Fibroblast of peridontal ligament (primary cell): ENCODE data around the gene PLA2R1.
A peak's percentile ranks its signal among the peaks of the same experiment; 100 is the strongest.
"Not testable (repeated sequence)": the region's sequence is repeated elsewhere in the genome, so short reads cannot be mapped to it uniquely, and the experiment has no call there.

Source experiments
- DNase-seq: peaks from one replicate; pipeline ENCODE4 v3.0.0-alpha.2; 2010; ENCODE audit errors: extremely low read depth

Gene PLA2R1

DNA sequence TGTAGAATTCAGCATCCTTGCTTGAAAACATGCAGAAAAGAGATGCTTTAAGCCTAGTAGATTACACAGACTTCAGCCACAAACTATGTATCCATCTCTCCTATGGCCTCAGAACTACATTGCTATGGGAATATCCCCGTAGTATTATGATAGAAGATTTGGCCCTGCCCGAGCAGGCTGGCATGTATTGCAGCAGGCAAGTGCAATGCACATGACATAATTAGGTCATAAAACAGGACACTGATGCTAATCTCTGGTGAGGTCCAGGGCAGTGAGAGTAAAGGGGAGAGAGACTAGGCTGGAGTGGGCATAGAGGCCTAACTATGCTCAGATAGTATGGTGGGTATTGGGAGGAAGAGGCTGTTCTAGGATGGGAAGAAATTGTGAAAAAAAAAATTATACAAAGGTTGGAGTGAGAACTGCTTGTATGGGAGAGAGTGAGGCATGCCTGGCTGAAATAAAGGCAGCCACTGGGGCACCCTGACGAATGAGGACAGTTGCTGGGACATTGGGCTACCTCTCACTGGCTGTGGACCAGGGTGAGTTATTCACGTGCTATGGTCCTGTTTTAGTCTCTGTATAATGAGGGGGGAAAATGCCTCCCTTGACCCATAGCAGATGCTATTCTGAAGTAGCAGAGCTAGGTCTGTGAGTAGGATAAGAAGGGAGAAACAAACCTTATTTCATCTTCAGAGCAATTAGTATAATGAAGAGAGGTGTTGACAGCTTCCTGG lies 1.6 kb upstream of the PLA2R1 start:
- no peak for DNase-seq

DNA sequence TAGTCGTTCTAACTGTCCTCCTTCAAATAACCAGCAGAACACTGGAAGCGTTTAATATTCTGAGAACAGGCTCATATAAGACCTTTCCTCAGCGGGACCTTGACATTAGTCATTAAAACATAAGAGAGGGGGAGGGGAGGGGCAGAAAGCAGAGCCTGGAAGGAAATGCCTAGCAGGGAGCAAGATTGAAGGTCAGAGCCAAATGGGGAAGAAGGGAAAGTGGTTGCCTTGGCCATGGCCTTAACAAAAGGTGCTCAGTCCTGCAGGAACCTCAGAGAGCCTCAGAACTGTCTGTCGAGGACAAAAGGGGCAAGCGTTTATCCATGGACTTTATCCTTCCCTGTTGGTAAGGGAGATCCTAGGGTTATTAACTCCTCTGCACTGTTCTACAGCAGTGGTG lies 856 bp upstream of the PLA2R1 start:
- DNase-seq: no peak

DNA sequence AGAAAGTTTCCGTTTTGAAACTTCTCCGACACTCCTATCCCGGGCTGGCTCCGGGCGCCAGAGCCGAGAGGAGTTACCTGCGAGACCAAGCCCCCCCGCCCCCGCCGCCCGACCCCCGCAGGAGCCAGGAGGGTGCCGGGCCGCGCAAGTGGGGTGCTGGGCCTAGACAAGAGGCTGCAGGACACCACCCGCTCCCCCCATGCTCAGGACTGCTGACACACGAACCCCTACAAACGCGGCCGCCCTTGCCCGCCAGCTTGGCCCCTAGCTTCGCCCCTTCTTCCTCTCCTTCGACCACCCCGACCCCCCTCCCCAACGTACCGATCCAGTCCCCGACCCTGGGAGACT lies 497 bp downstream of the PLA2R1 start:
- DNase-seq: no peak

- DNase-seq: no peak
Measured at GRCh38 chr2:160061533-160061932, 882 bp downstream of the PLA2R1 start.

- no peak for DNase-seq
Measured at GRCh38 chr2:160060297-160060696, 2.1 kb downstream of the PLA2R1 start.

DNA sequence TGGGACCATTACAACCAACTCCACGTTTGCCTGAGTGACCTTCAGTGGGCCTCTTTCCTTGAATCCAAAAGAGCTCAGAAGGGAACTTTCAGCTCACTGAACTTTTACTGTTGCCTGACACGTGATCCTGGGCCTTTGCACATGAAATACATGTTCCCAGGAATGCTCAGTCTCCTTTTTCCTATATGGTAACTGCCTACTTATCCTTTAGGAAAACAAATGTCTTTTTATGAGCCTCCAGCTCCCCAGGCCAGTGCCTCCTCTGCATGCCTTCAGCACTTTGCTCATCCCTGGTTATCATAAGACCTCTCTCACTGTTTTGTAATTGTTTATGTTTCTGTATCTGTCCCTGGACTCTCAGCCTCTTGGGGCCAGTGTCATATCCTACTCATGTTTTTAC lies 5.1 kb downstream of the PLA2R1 start:
- no peak for DNase-seq

- no peak for DNase-seq
Measured at GRCh38 chr2:160055726-160056108, 6.7 kb downstream of the PLA2R1 start.

- DNase-seq: peak; percentile 44
Measured at GRCh38 chr2:160054984-160055725, 7.3 kb downstream of the PLA2R1 start.

- no peak for DNase-seq
Measured at GRCh38 chr2:160053946-160054345, 8.5 kb downstream of the PLA2R1 start.

- no peak for DNase-seq
Measured at GRCh38 chr2:160052531-160052930, 9.9 kb downstream of the PLA2R1 start.

DNA sequence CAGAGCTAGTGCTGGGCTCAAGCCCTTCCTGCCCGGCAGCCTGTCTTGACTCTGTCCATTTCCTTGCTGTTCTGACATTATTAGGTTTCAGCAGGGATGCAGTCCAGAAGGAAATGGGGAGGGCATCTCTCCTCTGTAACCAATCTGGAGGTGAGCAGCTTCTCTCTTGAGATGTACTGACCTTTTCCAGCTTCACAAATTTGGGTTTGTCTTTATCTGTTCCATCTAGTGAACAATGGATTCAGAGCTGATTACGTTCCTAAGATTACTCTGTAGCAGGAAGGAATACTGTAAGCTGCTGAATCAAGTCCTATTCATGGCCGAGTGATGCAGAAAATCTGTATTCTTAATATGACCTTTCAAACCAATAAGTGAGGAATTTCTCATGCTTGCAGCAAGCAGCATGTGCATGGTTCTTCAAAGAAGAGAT lies 11.0 kb downstream of the PLA2R1 start:
- DNase-seq: peak; percentile 28

DNA sequence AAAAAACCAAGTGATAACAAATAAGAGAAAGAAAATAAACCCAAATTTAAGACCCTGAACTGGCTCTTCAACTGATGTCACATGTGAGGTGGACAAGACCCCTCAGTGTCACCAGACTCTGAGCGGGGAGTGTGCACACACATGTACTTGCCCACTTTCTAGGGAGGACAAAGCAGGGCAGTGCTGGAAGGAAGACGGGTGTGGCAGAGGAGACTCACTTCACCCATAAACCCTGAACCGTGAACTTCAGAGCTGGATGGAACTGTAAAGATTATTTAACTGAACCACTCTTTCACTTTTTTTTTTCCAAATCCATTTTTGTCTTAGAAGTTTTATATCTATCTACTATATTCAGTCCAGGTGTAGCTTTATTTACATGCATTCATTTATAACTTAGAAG lies 12.3 kb downstream of the PLA2R1 start:
- DNase-seq: no peak

GRCh38 chr2:160045703-160046210 lies 16.7 kb downstream of the PLA2R1 start:
- no peak for DNase-seq

DNA sequence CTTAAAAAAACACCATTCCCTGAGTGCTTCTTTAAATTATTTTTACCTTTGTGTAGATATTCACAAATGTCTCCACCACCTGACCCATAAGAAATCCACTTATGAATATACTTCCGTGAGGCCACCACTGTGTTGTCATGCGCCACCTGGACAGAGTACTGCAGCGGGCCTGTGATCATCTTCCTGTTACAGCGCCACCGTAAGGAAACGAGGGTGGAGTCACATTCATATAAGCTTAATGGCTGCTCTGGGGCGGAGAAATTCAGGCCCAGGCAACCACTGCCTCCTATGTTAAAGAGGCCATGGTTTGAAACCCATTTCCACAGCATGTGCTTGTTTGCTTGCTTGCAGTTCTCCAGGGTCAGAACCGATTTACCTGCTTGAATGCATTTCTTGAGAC lies 17.7 kb downstream of the PLA2R1 start:
- no peak for DNase-seq

DNA sequence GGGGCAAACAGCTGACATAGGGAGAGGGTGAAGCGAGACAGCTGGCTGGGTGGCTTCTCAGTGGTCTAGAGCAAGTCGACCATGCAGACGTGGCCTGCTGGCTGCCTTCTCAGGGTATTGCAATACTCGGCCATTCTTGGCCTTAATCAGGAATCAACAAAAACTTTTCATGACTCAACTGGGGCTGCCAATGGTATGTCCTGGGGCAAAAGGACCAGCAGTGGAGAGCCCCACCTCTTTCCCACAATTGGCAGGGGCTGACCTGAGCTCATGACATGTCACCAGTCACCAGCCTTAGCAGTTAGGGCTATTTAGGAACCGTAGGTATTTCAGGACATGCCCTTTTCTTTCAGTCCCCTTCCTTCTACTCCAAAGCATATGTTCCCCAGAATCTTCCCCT lies 19.1 kb downstream of the PLA2R1 start:
- no peak for DNase-seq

GRCh38 chr2:160042054-160042453 lies 20.4 kb downstream of the PLA2R1 start:
- DNase-seq: no peak

GRCh38 chr2:160041091-160041490 lies 21.3 kb downstream of the PLA2R1 start:
- no peak for DNase-seq

- peak; percentile 91 for DNase-seq
Measured at GRCh38 chr2:160039166-160039903, 23.1 kb downstream of the PLA2R1 start.

- not testable (repeated sequence) for DNase-seq
Measured at GRCh38 chr2:160038662-160039061, 23.8 kb downstream of the PLA2R1 start.

DNA sequence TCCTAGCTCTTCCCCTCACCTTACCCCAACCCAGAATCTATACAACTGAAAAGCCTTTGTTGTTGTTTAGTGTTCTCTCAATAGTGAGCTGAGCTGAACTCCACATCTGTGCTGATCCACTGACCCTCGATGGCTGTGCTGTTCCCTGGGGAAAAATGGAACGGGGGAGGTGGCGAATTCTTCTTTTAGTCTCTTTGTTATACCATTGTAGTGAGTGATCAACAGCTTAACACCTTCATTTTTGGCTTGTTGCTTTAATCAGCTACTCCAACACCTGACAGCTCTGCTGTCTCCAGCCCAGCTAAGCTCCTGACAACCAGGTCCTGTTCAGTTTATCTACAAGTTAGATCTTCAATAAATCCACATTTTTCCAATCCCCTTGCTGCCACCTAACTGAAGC lies 25.7 kb downstream of the PLA2R1 start:
- DNase-seq: no peak

DNA sequence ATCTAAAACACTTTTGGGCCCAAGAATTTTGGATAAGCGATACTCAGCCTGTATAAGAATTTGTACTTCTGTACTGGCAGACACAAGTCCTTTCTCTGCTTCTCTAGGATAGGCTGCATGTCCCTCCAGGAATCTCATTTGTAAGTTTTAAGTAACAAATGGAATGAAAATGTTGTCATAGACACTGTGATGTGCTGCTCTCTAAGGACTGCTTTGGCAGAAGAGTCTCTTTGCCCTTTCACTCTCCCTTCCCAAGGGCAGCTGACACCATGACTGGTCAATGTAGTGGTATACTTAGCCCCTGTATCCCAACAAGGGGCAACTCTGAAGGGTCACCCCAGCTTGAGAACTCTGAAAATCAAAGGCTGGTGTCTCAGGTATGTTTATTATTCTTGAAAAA lies 27.3 kb downstream of the PLA2R1 start:
- no peak for DNase-seq

GRCh38 chr2:160034396-160034795 lies 28.0 kb downstream of the PLA2R1 start:
- DNase-seq: no peak
